Endothelial cell of umbilical vein (primary cell): Measurements from ENCODE around the gene SP6. TPM values are rescaled to one million over a fixed set of nuclear protein-coding genes. Genes with fewer than 3 reads are reported as not detected.

Experiments
- BruUV-seq: library from RNA; stranded (reverse); fragments of 400-500 nt; replicated peaks from 2 replicates; lab custom pipeline; 2021; lab: Mats Ljungman, UMichigan
- CTCF ChIA-PET: fragments of 300-600, 350-600 bp; sonication (Branson Sonifier 250); formaldehyde crosslinking; loops from one replicate; lab custom pipeline; 2021; ENCODE audit warnings: antibody characterized with exemption, inconsistent platforms; lab: Charles Lee
- POLR2A ChIA-PET: fragments of 300-600, 350-600 bp; sonication (Branson Sonifier 250); formaldehyde crosslinking; loops from one replicate; lab custom pipeline; 2021; ENCODE audit warnings: antibody characterized with exemption, inconsistent platforms; lab: Charles Lee
- DNase-seq: peaks from one replicate; pipeline ENCODE4 v3.0.0-alpha.2; 2011; ENCODE audit warnings: low read depth, low spot score
- FAIRE-seq: peaks from 2 replicates; lab custom pipeline; 2011; peaks lifted over from hg19 to GRCh38; lab: Jason Lieb, UNC
- H2AFZ ChIP-seq: 2 replicates; pipeline ENCODE4 v1.6.0; 2012; ENCODE audit warnings: low read depth, low read length, control low read depth, inconsistent platforms
- H3K27ac ChIP-seq: 2 replicates; pipeline ENCODE4 v1.5.1; 2011; ENCODE audit warnings: low read depth, mild to moderate bottlenecking, control low read depth, low read length, moderate library complexity; ENCODE audit not compliant: insufficient read depth
- H3K27me3 ChIP-seq, 2 experiments: 2 replicates each; pipeline versions ENCODE4 v1.6.0 to v1.6.1; 2011; ENCODE audit warnings: low read length in 2 of 2, mixed read lengths in 1 of 2; ENCODE audit not compliant: control insufficient read depth in 2 of 2, insufficient read depth in 2 of 2
- H3K36me3 ChIP-seq, 2 experiments: 2 replicates in 1 of 2; 3 replicates in 1 of 2; pipeline ENCODE4 v1.5.1; 2011; ENCODE audit warnings: low read length in 2 of 2, mild to moderate bottlenecking in 1 of 2, moderate library complexity in 1 of 2; ENCODE audit not compliant: control insufficient read depth in 2 of 2, insufficient read depth in 2 of 2; ENCODE audit errors: extremely low read depth in 1 of 2
- H3K4me1 ChIP-seq: 3 replicates; pipeline ENCODE4 v1.5.1; 2011; ENCODE audit warnings: mild to moderate bottlenecking, low read length; ENCODE audit not compliant: control insufficient read depth, insufficient read depth; ENCODE audit errors: extremely low read depth
- H3K4me2 ChIP-seq: 2 replicates; pipeline ENCODE4 v1.6.1; 2011; ENCODE audit warnings: low read length, control low read depth, mixed read lengths; ENCODE audit not compliant: insufficient read depth
- H3K4me3 ChIP-seq, 3 experiments: fragments of 200-600 bp in 1 of 3; sonication (generic), shearing (Covaris generic) in 1 of 3; replicated peaks in 1 of 3; 2 replicates each; pipeline ENCODE4 v1.5.1; 2011 to 2016; ENCODE audit warnings: control low read depth in 3 of 3, low read length in 3 of 3, mild to moderate bottlenecking in 2 of 3, inconsistent platforms in 1 of 3, low read depth in 1 of 3, moderate library complexity in 1 of 3; ENCODE audit not compliant: insufficient read depth in 1 of 3
- H3K79me2 ChIP-seq: 2 replicates; pipeline ENCODE4 v1.6.0; 2012; ENCODE audit warnings: low read length, inconsistent platforms; ENCODE audit not compliant: control insufficient read depth, insufficient read depth
- H3K9ac ChIP-seq: replicated peaks from 2 replicates; pipeline ENCODE3; 2011; ENCODE audit warnings: low read length, control low read depth; ENCODE audit not compliant: insufficient read depth; ENCODE audit errors: extremely low read depth
- H3K9me1 ChIP-seq: replicated peaks from 3 replicates; pipeline ENCODE4 v1.6.0; 2011; ENCODE audit warnings: mild to moderate bottlenecking, low read length; ENCODE audit not compliant: control insufficient read depth, insufficient read depth; ENCODE audit errors: extremely low read depth
- H3K9me3 ChIP-seq: replicated peaks from 2 replicates; pipeline ENCODE4 v1.5.1; 2012; ENCODE audit warnings: low read length, inconsistent platforms; ENCODE audit not compliant: control insufficient read depth, insufficient read depth
- H4K20me1 ChIP-seq: replicated peaks from 2 replicates; pipeline ENCODE3; 2011; ENCODE audit warnings: mild to moderate bottlenecking, low read length; ENCODE audit not compliant: control insufficient read depth, insufficient read depth; ENCODE audit errors: extremely low read depth
- CTCF ChIP-seq, 2 donors: IDR thresholded peaks; 1 replicate in 1 of 2; 2 replicates in 1 of 2; pipeline ENCODE4 v1.5.1; 2011; ENCODE audit warnings: low read length in 2 of 2, mild to moderate bottlenecking in 2 of 2, moderate library complexity in 2 of 2, control low read depth in 1 of 2, inconsistent platforms in 1 of 2, low read depth in 1 of 2; ENCODE audit not compliant: insufficient read depth in 1 of 2; ENCODE audit errors: extremely low read depth in 1 of 2
- EZH2 ChIP-seq: IDR thresholded peaks from 2 replicates; pipeline ENCODE4 v1.6.1; 2012; ENCODE audit warnings: borderline replicate concordance, low read depth, mild to moderate bottlenecking, moderate library complexity, low read length, inconsistent platforms; ENCODE audit not compliant: severe bottlenecking
- FOS ChIP-seq: IDR thresholded peaks from 2 replicates; pipeline ENCODE4 v1.6.1; 2011; ENCODE audit warnings: mild to moderate bottlenecking, low read length, moderate library complexity, borderline replicate concordance; ENCODE audit not compliant: insufficient read depth
- GATA2 ChIP-seq: IDR thresholded peaks from 2 replicates; pipeline ENCODE4 v1.7.0; 2011; ENCODE audit warnings: low read depth, mild to moderate bottlenecking, moderate library complexity, mixed read lengths, low read length; ENCODE audit not compliant: insufficient read length, insufficient read depth
- JUN ChIP-seq: IDR thresholded peaks from 2 replicates; pipeline ENCODE4 v1.6.1; 2011; ENCODE audit warnings: borderline replicate concordance, low read depth; ENCODE audit not compliant: insufficient read length, insufficient read depth
- MAX ChIP-seq: IDR thresholded peaks from 2 replicates; pipeline ENCODE4 v1.6.1; 2011; ENCODE audit not compliant: insufficient read depth, insufficient read length
- MYC ChIP-seq: IDR thresholded peaks from one replicate; pipeline ENCODE4 v1.6.1; 2011; ENCODE audit warnings: mild to moderate bottlenecking, low read depth, low read length
- POLR2A ChIP-seq: IDR thresholded peaks from 2 replicates; pipeline ENCODE4 v1.6.1; 2012; ENCODE audit warnings: low read depth, mild to moderate bottlenecking, control low read depth, low read length
- POLR2AphosphoS5 ChIP-seq: IDR thresholded peaks from 2 replicates; pipeline ENCODE4 v1.6.1; 2012; ENCODE audit warnings: low read depth, mild to moderate bottlenecking, control low read depth, low read length, moderate library complexity; ENCODE audit not compliant: insufficient read depth
- dilution Hi-C: fragments of 300-500 bp; cut with MboI; formaldehyde crosslinking; loops from one replicate; pipeline ENCODE4 v1.15.0; 2019; ENCODE audit warnings: low sequenced_read_pairs; ENCODE audit not compliant: extremely low pct_ligation_motif_present
- intact Hi-C: fragments of 100-400 bp; cut with micrococcal nuclease; formaldehyde crosslinking; loops from one replicate; pipeline ENCODE4 v1.10.0; 2022
- polyA plus RNA-seq, 4 experiments: library from polyadenylated mRNA; depleted of rRNA in 3 of 4; stranded (reverse) in 3 of 4; unstranded in 1 of 4; fragments of >200 nt; gene quantifications; 2 replicates each; pipeline versions ENCODE4 v1.2.1 to v1.2.3, GENCODE V29; 2011 to 2012; ENCODE audit warnings: missing spikeins in 1 of 4
- total RNA-seq: library from RNA; stranded (reverse); gene quantifications from 2 replicates; pipeline ENCODE4 v1.2.3, GENCODE V29; 2021

Gene SP6
- total and polyA plus RNA-seq, 2 donors (not counting 3 experiments of a cell fraction or from before 2014, with no cell fraction given), result 0.11 to 1.3 TPM

- Histone ChIP-seq H4K20me1 (no peaks in the 10 kb centered on the region), H3K27me3 (no peaks in the 10 kb centered on the region), H3K9me3 (no peaks in the 10 kb centered on the region), H3K4me2 (no peak overlapping the region), H3K27ac (no peak overlapping the region), H3K36me3 (no peaks in the 10 kb centered on the region), H3K79me2 (no peaks in the 10 kb centered on the region), H3K4me1 (peaks cover 6% of the 10 kb centered on the region), H3K9ac (no peak overlapping the region), H3K4me3 (no peak overlapping the region), H2AFZ (no peak overlapping the region), H3K9me1 (no peaks in the 10 kb centered on the region)
- FAIRE-seq (no peak), DNase-seq (no peak)
- POLR2A ChIA-PET, result no interaction called here
- no TSS peak for BruUV-seq
- dilution Hi-C loops (no loop called here), intact Hi-C loops (no loop called here)
- no peak for TF ChIP-seq JUN
- no peak for TF ChIP-seq MAX
- TF ChIP-seq MYC, result no peak
- no peak for TF ChIP-seq POLR2AphosphoS5
- no peak for TF ChIP-seq GATA2
- no peak for TF ChIP-seq CTCF (IDR thresholded peaks at IDR 0.05; ENCODE audit: extremely low read depth in 1 of 2, insufficient read depth in 1 of 2, low read depth in 1 of 2, low read length in 2 of 2)
- TF ChIP-seq FOS, result no peak
- TF ChIP-seq POLR2A, result no peak
- TF ChIP-seq EZH2, result no peak
- CTCF ChIA-PET, result interaction anchor here (0.5 to 10.2 kb wide), 4 partner anchors 9 to 93 kb away, joined by 3 to 367 read pairs (median 26); no protein-coding TSS in a partner anchor
These were observed 4.1 kb downstream of the SP6 start for GRCh38 chr17:47846716-47847340.
